A549 (cell line): ENCODE results near the gene LEMD1. TPM values are rescaled to one million over a fixed set of nuclear protein-coding genes. Genes with fewer than 3 reads are reported as not detected.

Source experiments
- ATAC-seq, 2 experiments: fragments of 200-7000 bp in 1 of 2; fragments of >200 bp in 1 of 2; cut with Nextera tagmentation in 1 of 2; cut with Tn5 transposase in 1 of 2; 3 replicates each; pipeline versions ENCODE4 v1.8.0 to v1.9.1; 2018 to 2020; ENCODE audit warnings: mild to moderate bottlenecking in 1 of 2, moderate library complexity in 1 of 2
- CTCF ChIA-PET: fragments of 300-600 bp; sonication (Branson Sonifier 250); formaldehyde crosslinking; extraction: SDS; loops from one replicate; lab custom pipeline; 2021; ENCODE audit warnings: antibody characterized with exemption, inconsistent platforms; lab: Yijun Ruan, JAX
- POLR2A ChIA-PET: fragments of 350-600 bp; formaldehyde crosslinking; extraction: SDS; loops from one replicate; lab custom pipeline; 2021; ENCODE audit warnings: antibody characterized with exemption, inconsistent platforms; lab: Yijun Ruan, JAX
- DNase-seq, 2 experiments: peaks; one replicate each; pipeline versions ENCODE4 v3.0.0 to v3.0.0-alpha.2; 2011 to 2016; ENCODE audit warnings: low read depth in 1 of 2, low spot score in 1 of 2
- FAIRE-seq: peaks from 2 replicates; lab custom pipeline; 2011; peaks lifted over from hg19 to GRCh38; lab: Jason Lieb, UNC
- H3K27ac ChIP-seq, 2 experiments: fragments of >200 bp; sonication (Bioruptor Twin); formaldehyde crosslinking; 3 replicates each; pipeline ENCODE4 v1.5.1; 2016 to 2017
- H3K4me1 ChIP-seq: fragments of >200 bp; sonication (Bioruptor Twin); formaldehyde crosslinking; 3 replicates; pipeline ENCODE4 v1.6.1; 2016
- H3K4me2 ChIP-seq: fragments of >200 bp; sonication (Bioruptor Twin); formaldehyde crosslinking; 3 replicates; pipeline ENCODE4 v1.6.1; 2016
- H3K4me3 ChIP-seq: fragments of >200 bp; sonication (Bioruptor Twin); formaldehyde crosslinking; 3 replicates; pipeline ENCODE4 v1.5.1; 2016
- H3K9me3 ChIP-seq: fragments of >200 bp; sonication (Bioruptor Twin); formaldehyde crosslinking; 3 replicates; pipeline ENCODE4 v1.6.1; 2016
- CBX8 ChIP-seq: fragments of 200-600 bp; sonication (generic); IDR thresholded peaks from 2 replicates; pipeline ENCODE4 v1.6.1; 2016
- CEBPB ChIP-seq, 2 experiments: fragments of >200 bp in 1 of 2; sonication (Bioruptor Twin) in 1 of 2; formaldehyde crosslinking in 1 of 2; IDR thresholded peaks; 2 replicates each; pipeline ENCODE4 v1.6.1; 2012 to 2016
- EHMT2 ChIP-seq: fragments of 200-600 bp; sonication (generic); IDR thresholded peaks from 2 replicates; pipeline ENCODE4 v1.6.1; 2016; ENCODE audit warnings: antibody characterized with exemption, low read depth, mild to moderate bottlenecking, moderate library complexity
- ESRRA ChIP-seq: fragments of 150-350 bp; IDR thresholded peaks from 2 replicates; pipeline ENCODE4 v1.6.1; 2014; ENCODE audit warnings: mild to moderate bottlenecking, low read length, borderline replicate concordance
- FOSB ChIP-seq: fragments of 250-450 bp; sonication (Bioruptor Pico); IDR thresholded peaks from 2 replicates; pipeline ENCODE4 v1.5.0; 2020; ENCODE audit warnings: mild to moderate bottlenecking, moderate library complexity
- GATA3 ChIP-seq: IDR thresholded peaks from 2 replicates; pipeline ENCODE4 v1.6.1; 2012; ENCODE audit warnings: borderline replicate concordance
- HDAC2 ChIP-seq: fragments of 200-600 bp; sonication (generic); IDR thresholded peaks from 2 replicates; pipeline ENCODE4 v1.6.1; 2016
- HOXA7 ChIP-seq: fragments of 250-450 bp; sonication (Bioruptor Pico); IDR thresholded peaks from 2 replicates; pipeline ENCODE4 v1.5.0; 2020; ENCODE audit warnings: mild to moderate bottlenecking, moderate library complexity
- HOXB5 ChIP-seq: fragments of 250-450 bp; sonication (Bioruptor Pico); IDR thresholded peaks from 2 replicates; pipeline ENCODE4 v1.5.0; 2020; ENCODE audit warnings: mild to moderate bottlenecking, moderate library complexity
- MAFK ChIP-seq: fragments of 450-650 bp; IDR thresholded peaks from 2 replicates; pipeline ENCODE4 v1.6.1; 2014; ENCODE audit not compliant: partially characterized antibody
- MAZ ChIP-seq: fragments of 150-350 bp; IDR thresholded peaks from 2 replicates; pipeline ENCODE4 v1.6.1; 2014; ENCODE audit warnings: antibody characterized with exemption, low read depth, low read length, borderline replicate concordance
- MYC ChIP-seq: IDR thresholded peaks from 2 replicates; pipeline ENCODE4 v1.6.1; 2012; ENCODE audit warnings: mild to moderate bottlenecking, inconsistent platforms, low read length, improper control_type of control experiment, borderline replicate concordance
- PHF8 ChIP-seq: fragments of 200-600 bp; sonication (generic); IDR thresholded peaks from 2 replicates; pipeline ENCODE4 v1.6.1; 2016; ENCODE audit warnings: low read depth, mild to moderate bottlenecking, antibody characterized with exemption, moderate library complexity, borderline replicate concordance
- POLR2A ChIP-seq: IDR thresholded peaks from 2 replicates; pipeline ENCODE4 v1.6.1; 2012; ENCODE audit warnings: mild to moderate bottlenecking, low read length
- RCOR1 ChIP-seq: fragments of 150-350 bp; IDR thresholded peaks from 2 replicates; pipeline ENCODE4 v1.6.1; 2014; ENCODE audit warnings: antibody characterized with exemption, low read length, low read depth
- RFX5 ChIP-seq: fragments of 450-650 bp; IDR thresholded peaks from 2 replicates; pipeline ENCODE4 v1.7.1; 2014; ENCODE audit warnings: antibody characterized with exemption, mild to moderate bottlenecking, moderate library complexity
- RNF2 ChIP-seq: fragments of 200-600 bp; sonication (generic); IDR thresholded peaks from 2 replicates; pipeline ENCODE4 v1.6.1; 2016; ENCODE audit warnings: low read depth, mild to moderate bottlenecking, antibody characterized with exemption, moderate library complexity, borderline replicate concordance
- SMC3 ChIP-seq: fragments of >200 bp; sonication (Bioruptor Twin); formaldehyde crosslinking; IDR thresholded peaks from 3 replicates; pipeline ENCODE4 v1.6.1; 2018; ENCODE audit warnings: inconsistent platforms
- TFCP2L1 ChIP-seq: fragments of 250-450 bp; sonication (Bioruptor Pico); IDR thresholded peaks from 2 replicates; pipeline ENCODE4 v1.5.0; 2021; ENCODE audit warnings: mild to moderate bottlenecking
- ZC3H11A ChIP-seq: fragments of 450-650 bp; IDR thresholded peaks from 2 replicates; pipeline ENCODE4 v1.6.1; 2014; ENCODE audit warnings: antibody characterized with exemption, mild to moderate bottlenecking
- ZNF302 ChIP-seq: fragments of 250-450 bp; sonication (Bioruptor Pico); IDR thresholded peaks from 2 replicates; pipeline ENCODE4 v1.9.0; 2021; ENCODE audit warnings: inconsistent platforms, mild to moderate bottlenecking, moderate library complexity
- ZSCAN20 ChIP-seq: fragments of 250-450 bp; sonication (Bioruptor Pico); IDR thresholded peaks from 2 replicates; pipeline ENCODE4 v1.8.0; 2022; ENCODE audit warnings: mild to moderate bottlenecking, moderate library complexity
- WGBS: methylation state at CpG from one replicate; pipeline ENCODE4 v1.1.6; 2017; ENCODE audit errors: missing lambda C conversion rate; 5-methylcytosine and 5-hydroxymethylcytosine counted together
- polyA plus RNA-seq, 4 experiments: library from polyadenylated mRNA; depleted of rRNA in 3 of 4; stranded (reverse); fragments of >200 nt; fragmentation: RNase III in 1 of 4; extraction: RNeasy Plus Mini Kit Qiagen cat#74134 plus additional on column Dnase treatment in 1 of 4; gene quantifications; 2 replicates in 3 of 4; 3 replicates in 1 of 4; pipeline ENCODE4 v1.2.3, GENCODE V29; 2011 to 2017
- TF ChIP-seq, protein P1 (sequence below): fragments of 250-450 bp; sonication (Bioruptor Pico); IDR thresholded peaks from 2 replicates; pipeline ENCODE4 v1.5.0; 2021; ENCODE audit warnings: mild to moderate bottlenecking, moderate library complexity, borderline replicate concordance
- TF ChIP-seq, protein P2 (sequence below): fragments of >200 bp; sonication (Bioruptor Twin); formaldehyde crosslinking; IDR thresholded peaks from 2 replicates; pipeline ENCODE4 v1.6.1; 2016
- TF ChIP-seq, protein P3 (sequence below): IDR thresholded peaks from 2 replicates; pipeline ENCODE4 v1.6.1; 2012

The LEMD1 gene
- polyA plus RNA-seq, 2 of the 4 experiments (the other 2 are of a cell fraction) = 0.14 to 0.18 TPM

DNA sequence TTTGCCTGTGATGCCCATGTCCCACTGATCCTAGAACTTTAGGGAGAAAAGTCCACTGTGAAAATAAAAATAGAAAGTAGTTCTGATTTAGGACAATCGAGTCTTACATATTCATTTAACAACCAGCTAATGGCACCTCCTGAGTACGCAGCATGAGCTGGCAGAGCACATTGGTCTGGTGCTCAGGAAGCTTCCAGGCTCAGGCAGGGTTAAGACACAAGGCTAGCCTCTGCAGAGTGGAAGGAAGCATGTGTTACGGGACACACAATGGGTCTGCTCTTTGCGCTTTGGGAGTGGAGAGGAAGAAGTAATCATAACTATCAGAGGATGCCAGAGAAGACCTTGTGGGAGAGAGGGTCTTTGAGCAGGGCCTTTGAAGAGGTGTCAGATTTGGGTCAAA lies 61.0 kb downstream of the LEMD1 start:
- H3K4me1 ChIP-seq = peaks cover 3% of the 10 kb centered on the region
- ATAC-seq (no peak), FAIRE-seq (no peak), DNase-seq (no peak)
- no peak overlapping the region for H3K27ac ChIP-seq
- TF ChIP-seq MAFK = no peak
- TF ChIP-seq HOXA7 (CRISPR knock-in tag) = no peak
- TF ChIP-seq HDAC2 = no peak
- TF ChIP-seq MYC = no peak
- TF ChIP-seq SMC3 = no peak
- TF ChIP-seq CBX8 = no peak
- TF ChIP-seq ZSCAN20 (CRISPR knock-in tag) = no peak
- TF ChIP-seq, protein P1, sequence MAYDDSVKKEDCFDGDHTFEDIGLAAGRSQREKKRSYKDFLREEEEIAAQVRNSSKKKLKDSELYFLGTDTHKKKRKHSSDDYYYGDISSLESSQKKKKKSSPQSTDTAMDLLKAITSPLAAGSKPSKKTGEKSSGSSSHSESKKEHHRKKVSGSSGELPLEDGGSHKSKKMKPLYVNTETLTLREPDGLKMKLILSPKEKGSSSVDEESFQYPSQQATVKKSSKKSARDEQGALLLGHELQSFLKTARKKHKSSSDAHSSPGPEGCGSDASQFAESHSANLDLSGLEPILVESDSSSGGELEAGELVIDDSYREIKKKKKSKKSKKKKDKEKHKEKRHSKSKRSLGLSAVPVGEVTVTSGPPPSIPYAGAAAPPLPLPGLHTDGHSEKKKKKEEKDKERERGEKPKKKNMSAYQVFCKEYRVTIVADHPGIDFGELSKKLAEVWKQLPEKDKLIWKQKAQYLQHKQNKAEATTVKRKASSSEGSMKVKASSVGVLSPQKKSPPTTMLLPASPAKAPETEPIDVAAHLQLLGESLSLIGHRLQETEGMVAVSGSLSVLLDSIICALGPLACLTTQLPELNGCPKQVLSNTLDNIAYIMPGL (CRISPR knock-in tag) = no peak
- TF ChIP-seq TFCP2L1 (CRISPR knock-in tag) = no peak
- TF ChIP-seq RCOR1 = no peak
- no peak for TF ChIP-seq FOSB
- TF ChIP-seq ZC3H11A = no peak
- no peak for TF ChIP-seq RNF2
- TF ChIP-seq ESRRA = no peak
- no peaks in the 10 kb centered on the region for H3K9me3 ChIP-seq
- H3K4me2 ChIP-seq = no peak overlapping the region
- CTCF ChIA-PET = interaction anchor here (1.3 to 9.9 kb wide), 5 partner anchors 25 to 163 kb away, joined by 3 to 117 read pairs (median 5); no protein-coding TSS in a partner anchor
- POLR2A ChIA-PET = no interaction called here
- no peak overlapping the region for H3K4me3 ChIP-seq
- 70% methylated on average over 4 of the region's 4 CpGs for WGBS

GRCh38 chr1:205359771-205360565 lies 61.9 kb downstream of the LEMD1 start:
- no peak for ATAC-seq
- whole genome bisulfite sequencing = 77% methylated on average over 11 of the region's 11 CpGs
- Histone ChIP-seq H3K4me3 (no peak overlapping the region), H3K27ac (no peak overlapping the region), H3K4me1 (0 out of 3 replicates have a peak, but pooled peaks cover 5% of the 10 kb centered on the region), H3K9me3 (no peaks in the 10 kb centered on the region), H3K4me2 (no peak overlapping the region)
- DNase-seq = no peak
- no peak for TF ChIP-seq CEBPB (IDR thresholded peaks at IDR 0.05)
- TF ChIP-seq MAZ = no peak
- TF ChIP-seq, protein P2, sequence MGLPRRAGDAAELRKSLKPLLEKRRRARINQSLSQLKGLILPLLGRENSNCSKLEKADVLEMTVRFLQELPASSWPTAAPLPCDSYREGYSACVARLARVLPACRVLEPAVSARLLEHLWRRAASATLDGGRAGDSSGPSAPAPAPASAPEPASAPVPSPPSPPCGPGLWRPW = no peak
- TF ChIP-seq PHF8 = no peak
- no peak for TF ChIP-seq GATA3
- TF ChIP-seq POLR2A = no peak
- TF ChIP-seq CBX8 = no peak
- TF ChIP-seq RFX5 = no peak
- TF ChIP-seq EHMT2 = no peak
- TF ChIP-seq, protein P3, sequence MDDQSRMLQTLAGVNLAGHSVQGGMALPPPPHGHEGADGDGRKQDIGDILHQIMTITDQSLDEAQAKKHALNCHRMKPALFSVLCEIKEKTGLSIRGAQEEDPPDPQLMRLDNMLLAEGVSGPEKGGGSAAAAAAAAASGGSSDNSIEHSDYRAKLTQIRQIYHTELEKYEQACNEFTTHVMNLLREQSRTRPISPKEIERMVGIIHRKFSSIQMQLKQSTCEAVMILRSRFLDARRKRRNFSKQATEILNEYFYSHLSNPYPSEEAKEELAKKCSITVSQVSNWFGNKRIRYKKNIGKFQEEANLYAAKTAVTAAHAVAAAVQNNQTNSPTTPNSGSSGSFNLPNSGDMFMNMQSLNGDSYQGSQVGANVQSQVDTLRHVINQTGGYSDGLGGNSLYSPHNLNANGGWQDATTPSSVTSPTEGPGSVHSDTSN = no peak
- TF ChIP-seq ZNF302 (CRISPR knock-in tag) = no peak
- no peak for TF ChIP-seq HOXB5
- no peak for TF ChIP-seq HDAC2
- FAIRE-seq = no peak
- POLR2A ChIA-PET = no interaction called here
- CTCF ChIA-PET = interaction anchor here (0.8 to 9.9 kb wide), 7 partner anchors 24 to 169 kb away, joined by 3 to 117 read pairs (median 5); no protein-coding TSS in a partner anchor
